Measurements from ENCODE around the gene SPATA12. TPM values are rescaled to one million over a fixed set of nuclear protein-coding genes. Genes with fewer than 3 reads are reported as not detected.

SPATA12 gene
- total and polyA plus RNA-seq, 2 of the 8 experiments (the other 6 are each of a cell fraction or from before 2014, with no cell fraction given), result 0.19 to 0.97 TPM

DNA sequence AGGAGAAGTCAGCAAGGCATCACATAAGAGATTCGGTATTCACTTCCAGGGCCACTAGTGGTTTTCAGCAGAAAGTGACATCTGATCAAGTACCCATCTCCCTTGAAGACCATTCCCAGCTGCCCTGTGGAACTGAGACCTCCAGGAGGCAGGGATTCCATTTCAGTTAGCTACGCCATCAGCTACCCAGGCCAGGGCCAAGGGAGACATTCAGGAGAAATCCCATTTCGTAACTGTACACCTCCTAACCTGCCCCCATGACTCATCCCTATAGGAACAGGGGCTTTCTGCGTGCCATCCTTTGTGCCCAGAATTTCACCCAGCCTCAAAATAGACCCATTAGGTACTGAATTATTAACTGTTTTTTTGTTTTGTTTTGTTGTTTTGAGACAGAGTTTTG lies 24.7 kb downstream of the SPATA12 start:
- no peak overlapping the region for H2BK20ac ChIP-seq (ENCODE audit: low read length)
- H2AK5ac ChIP-seq (ENCODE audit: low read depth, low read length), result no peak overlapping the region
- no peaks in the 10 kb centered on the region for H3K36me3 ChIP-seq (ENCODE audit: control insufficient read depth in 2 of 4, insufficient read depth in 4 of 4, low read length in 3 of 4)
- H2AFZ ChIP-seq (ENCODE audit: low read length), result no peak overlapping the region
- H3K18ac ChIP-seq (ENCODE audit: extremely low read depth, low read length), result no peak overlapping the region
- no peak overlapping the region for H2BK15ac ChIP-seq (ENCODE audit: low read length)
- no peak overlapping the region for H4K5ac ChIP-seq (ENCODE audit: insufficient read length, low read depth, low read length)
- no peak overlapping the region for H2BK120ac ChIP-seq (replicated peaks; ENCODE audit: low read depth, low read length)
- no peak overlapping the region for H3K56ac ChIP-seq (replicated peaks; ENCODE audit: insufficient read length, low read depth, low read length)
- no peak overlapping the region for H3K27ac ChIP-seq (ENCODE audit: low read depth, low read length)
- no peak overlapping the region for H4K91ac ChIP-seq (replicated peaks; ENCODE audit: insufficient read length, low read length)
- H3K9me3 ChIP-seq (ENCODE audit: insufficient read depth in 2 of 2, low read depth in 1 of 2, low read length in 1 of 2), result no peaks in the 10 kb centered on the region
- DNase-seq (ENCODE audit: low read depth in 1 of 2, low spot score in 2 of 2) (no peak), FAIRE-seq (no peak)
- no peak overlapping the region for H3K14ac ChIP-seq (ENCODE audit: insufficient read length)
- no peak overlapping the region for H3K23ac ChIP-seq (ENCODE audit: insufficient read length)
- no peaks in the 10 kb centered on the region for H3K79me1 ChIP-seq (ENCODE audit: low read depth, low read length)
- CTCF ChIA-PET (ENCODE audit: partially characterized antibody), result interaction anchor here (0.7 to 1.9 kb wide), 3 partner anchors 89 to 97 kb away, joined by 3 to 4 read pairs (median 3); no protein-coding TSS in a partner anchor
- no peak overlapping the region for H2BK12ac ChIP-seq (ENCODE audit: low read depth, low read length)
- peaks cover 0 to 3% (median under 1%) of the 10 kb centered on the region in 4 experiments; a peak in 4 of 7 replicates for H3K4me1 ChIP-seq (replicated peaks in 1 of 4; ENCODE audit: control insufficient read depth in 3 of 4, insufficient read depth in 4 of 4, low read length in 3 of 4)
- H3K4me3 ChIP-seq (ENCODE audit: extremely low read depth in 1 of 4, insufficient read depth in 2 of 4, low read depth in 3 of 4, low read length in 4 of 4), result no peak overlapping the region
- H3K27me3 ChIP-seq (replicated peaks in 1 of 4; ENCODE audit: control insufficient read depth in 3 of 4, extremely low read depth in 1 of 4, insufficient read depth in 3 of 4, low read length in 3 of 4), result peaks cover 0 to 9% (median 7%) of the 10 kb centered on the region in 4 experiments; a peak in 5 of 7 replicates
- 91% methylated on average over 4 of the region's 4 CpGs; no CpG with 5 or more reads in 1 of the 2 experiments for WGBS, 2 experiments (ENCODE audit: extremely low coverage in 1 of 2, insufficient coverage in 1 of 2, insufficient read length in 1 of 2, insufficient replicate concordance in 2 of 2, low coverage in 1 of 2, low lambda C conversion rate in 2 of 2, missing lambda C conversion rate in 1 of 2)
- H3K79me2 ChIP-seq (ENCODE audit: control insufficient read depth in 1 of 2, insufficient read depth in 2 of 2, low read length in 2 of 2), result no peaks in the 10 kb centered on the region
- no peaks in the 10 kb centered on the region; the same call in 1 of the 2 replicates for H3K23me2 ChIP-seq (ENCODE audit: low read depth, low read length)
- no peak overlapping the region for H3K9ac ChIP-seq (replicated peaks in 1 of 4; ENCODE audit: extremely low read depth in 1 of 4, low read depth in 3 of 4, low read length in 3 of 4)
- H3K4ac ChIP-seq (replicated peaks; ENCODE audit: insufficient read length, low read depth, low read length), result no peak overlapping the region
- no peaks in the 10 kb centered on the region for H4K20me1 ChIP-seq (replicated peaks in 1 of 2; ENCODE audit: control insufficient read depth in 1 of 2, insufficient read depth in 2 of 2, low read length in 2 of 2)
- POLR2A ChIA-PET (ENCODE audit: partially characterized antibody), result interaction anchor here (0.6 kb wide), 1 partner anchor 437 kb away, joined by 4 read pairs; no protein-coding TSS in a partner anchor
- H2BK5ac ChIP-seq (ENCODE audit: low read depth, low read length), result no peak overlapping the region
- H3K4me2 ChIP-seq (ENCODE audit: insufficient read depth in 1 of 2, low read depth in 2 of 2, low read length in 2 of 2), result no peak overlapping the region
- H4K8ac ChIP-seq (ENCODE audit: extremely low read depth, insufficient read depth, low read length), result no peak overlapping the region; the same call in 1 of the 2 replicates
- no peak for TF ChIP-seq KDM4A (IDR thresholded peaks at IDR 0.05; ENCODE audit: low read depth, low read length, severe bottlenecking)
- TF ChIP-seq SUZ12 (IDR thresholded peaks at IDR 0.05; ENCODE audit: low read length), result no peak
- TF ChIP-seq, protein P1, sequence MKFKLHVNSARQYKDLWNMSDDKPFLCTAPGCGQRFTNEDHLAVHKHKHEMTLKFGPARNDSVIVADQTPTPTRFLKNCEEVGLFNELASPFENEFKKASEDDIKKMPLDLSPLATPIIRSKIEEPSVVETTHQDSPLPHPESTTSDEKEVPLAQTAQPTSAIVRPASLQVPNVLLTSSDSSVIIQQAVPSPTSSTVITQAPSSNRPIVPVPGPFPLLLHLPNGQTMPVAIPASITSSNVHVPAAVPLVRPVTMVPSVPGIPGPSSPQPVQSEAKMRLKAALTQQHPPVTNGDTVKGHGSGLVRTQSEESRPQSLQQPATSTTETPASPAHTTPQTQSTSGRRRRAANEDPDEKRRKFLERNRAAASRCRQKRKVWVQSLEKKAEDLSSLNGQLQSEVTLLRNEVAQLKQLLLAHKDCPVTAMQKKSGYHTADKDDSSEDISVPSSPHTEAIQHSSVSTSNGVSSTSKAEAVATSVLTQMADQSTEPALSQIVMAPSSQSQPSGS (IDR thresholded peaks at IDR 0.05; ENCODE audit: low read length), result no peak
- no peak for TF ChIP-seq BRCA1 (IDR thresholded peaks at IDR 0.05; ENCODE audit: low read depth, low read length)
- TF ChIP-seq NANOG (IDR thresholded peaks at IDR 0.05; ENCODE audit: insufficient read depth, low read depth, low read length, poor library complexity, severe bottlenecking), result no peak
- no peak for TF ChIP-seq MAFK (IDR thresholded peaks at IDR 0.05; ENCODE audit: low read depth, low read length)
- TF ChIP-seq RNF2 (IDR thresholded peaks at IDR 0.05; ENCODE audit: borderline replicate concordance, low read depth, low read length, missing control alignments, poor library complexity, severe bottlenecking), result no peak
- no peak for TF ChIP-seq CBX8 (IDR thresholded peaks at IDR 0.05; ENCODE audit: borderline replicate concordance, low read depth, low read length)
- TF ChIP-seq SIX5 (IDR thresholded peaks at IDR 0.05; ENCODE audit: low read depth, low read length), result no peak
- TF ChIP-seq KDM1A (IDR thresholded peaks at IDR 0.05; ENCODE audit: borderline replicate concordance, low read length), result no peak
- no peak for TF ChIP-seq TAF7 (optimal IDR thresholded peaks at IDR 0.05; ENCODE audit: borderline replicate concordance, low read depth, low read length)
